Suprapubic skin (tissue), 4 donors: ENCODE data around the gene FIGN.

Experiments
- EP300 ChIP-seq: sonication (generic); formaldehyde crosslinking; IDR thresholded peaks from one replicate; pipeline ENCODE4 v1.6.1; 2017; ENCODE audit warnings: antibody characterized with exemption
- POLR2A ChIP-seq, 2 donors: fragments of 450-650 bp; IDR thresholded peaks; one replicate each; pipeline ENCODE4 v1.6.1; 2017; ENCODE audit warnings: antibody characterized with exemption in 2 of 2, mild to moderate bottlenecking in 2 of 2, moderate library complexity in 2 of 2
- POLR2AphosphoS5 ChIP-seq, 3 donors: sonication (generic); formaldehyde crosslinking; IDR thresholded peaks; one replicate each; pipeline ENCODE4 v1.6.1; 2017; ENCODE audit warnings: antibody characterized with exemption in 3 of 3
- TF ChIP-seq, protein P1 (sequence below), 2 donors: fragments of 200-600 bp in 1 of 2; fragments of 450-650 bp in 1 of 2; sonication (generic) in 1 of 2; IDR thresholded peaks; one replicate each; pipeline ENCODE4 v1.5.1; 2016 to 2019; ENCODE audit warnings: antibody characterized with exemption in 2 of 2, mild to moderate bottlenecking in 1 of 2, moderate library complexity in 1 of 2

DNA sequence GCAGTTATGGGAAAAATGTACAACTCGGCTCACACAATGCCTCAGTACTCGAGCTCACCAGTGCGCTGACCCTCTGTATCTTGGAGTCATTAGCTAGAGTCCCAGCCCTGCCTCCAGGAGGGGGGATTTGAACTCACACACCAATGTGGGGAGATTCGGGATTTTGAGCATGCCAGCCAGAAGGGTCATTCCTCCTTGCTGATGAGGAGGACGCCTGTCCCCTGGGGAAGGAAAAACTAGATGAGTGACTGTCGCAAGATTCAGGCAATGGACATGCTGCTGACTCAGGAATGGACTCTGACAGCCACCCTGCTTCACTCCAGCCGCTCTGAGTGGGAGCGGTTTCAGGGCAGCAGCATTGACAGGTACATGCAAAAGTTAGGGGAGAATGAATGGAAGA, 20.6 kb downstream of the FIGN start:
- TF ChIP-seq, protein P1, sequence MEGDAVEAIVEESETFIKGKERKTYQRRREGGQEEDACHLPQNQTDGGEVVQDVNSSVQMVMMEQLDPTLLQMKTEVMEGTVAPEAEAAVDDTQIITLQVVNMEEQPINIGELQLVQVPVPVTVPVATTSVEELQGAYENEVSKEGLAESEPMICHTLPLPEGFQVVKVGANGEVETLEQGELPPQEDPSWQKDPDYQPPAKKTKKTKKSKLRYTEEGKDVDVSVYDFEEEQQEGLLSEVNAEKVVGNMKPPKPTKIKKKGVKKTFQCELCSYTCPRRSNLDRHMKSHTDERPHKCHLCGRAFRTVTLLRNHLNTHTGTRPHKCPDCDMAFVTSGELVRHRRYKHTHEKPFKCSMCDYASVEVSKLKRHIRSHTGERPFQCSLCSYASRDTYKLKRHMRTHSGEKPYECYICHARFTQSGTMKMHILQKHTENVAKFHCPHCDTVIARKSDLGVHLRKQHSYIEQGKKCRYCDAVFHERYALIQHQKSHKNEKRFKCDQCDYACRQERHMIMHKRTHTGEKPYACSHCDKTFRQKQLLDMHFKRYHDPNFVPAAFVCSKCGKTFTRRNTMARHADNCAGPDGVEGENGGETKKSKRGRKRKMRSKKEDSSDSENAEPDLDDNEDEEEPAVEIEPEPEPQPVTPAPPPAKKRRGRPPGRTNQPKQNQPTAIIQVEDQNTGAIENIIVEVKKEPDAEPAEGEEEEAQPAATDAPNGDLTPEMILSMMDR (IDR thresholded peaks at IDR 0.05) = no peak
- TF ChIP-seq POLR2AphosphoS5 (IDR thresholded peaks at IDR 0.05) (no peak), POLR2A (IDR thresholded peaks at IDR 0.05) (no peak), EP300 (no peak)
